MV-4-11 (cell line): Measurements from ENCODE around the gene IL17RE.

Experiments
- DNase-seq: peaks from one replicate; lab custom pipeline; 2025; lab: John Stamatoyannopoulos, UW

The IL17RE gene

DNA sequence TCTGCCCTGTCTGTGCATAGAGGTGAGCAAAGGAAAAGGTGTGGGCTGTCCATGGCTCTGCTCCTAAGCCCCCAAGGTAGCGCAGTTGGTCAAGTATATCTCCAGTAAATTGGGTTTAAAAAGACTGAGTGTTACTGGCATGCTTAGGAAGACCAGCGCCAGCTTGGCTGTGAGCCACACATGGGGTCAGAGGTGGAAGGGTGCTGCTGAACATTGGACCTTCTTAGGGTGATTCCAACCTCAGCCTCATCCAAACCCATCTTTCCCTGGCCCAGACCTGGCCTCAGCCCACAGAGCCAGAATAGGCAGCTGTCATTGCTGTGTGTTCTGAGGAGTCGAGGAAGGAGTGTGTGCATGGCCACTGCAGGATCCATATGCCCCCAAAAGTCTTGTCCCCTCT lies 5.6 kb downstream of the IL17RE start:
- no peak for DNase-seq

DNA sequence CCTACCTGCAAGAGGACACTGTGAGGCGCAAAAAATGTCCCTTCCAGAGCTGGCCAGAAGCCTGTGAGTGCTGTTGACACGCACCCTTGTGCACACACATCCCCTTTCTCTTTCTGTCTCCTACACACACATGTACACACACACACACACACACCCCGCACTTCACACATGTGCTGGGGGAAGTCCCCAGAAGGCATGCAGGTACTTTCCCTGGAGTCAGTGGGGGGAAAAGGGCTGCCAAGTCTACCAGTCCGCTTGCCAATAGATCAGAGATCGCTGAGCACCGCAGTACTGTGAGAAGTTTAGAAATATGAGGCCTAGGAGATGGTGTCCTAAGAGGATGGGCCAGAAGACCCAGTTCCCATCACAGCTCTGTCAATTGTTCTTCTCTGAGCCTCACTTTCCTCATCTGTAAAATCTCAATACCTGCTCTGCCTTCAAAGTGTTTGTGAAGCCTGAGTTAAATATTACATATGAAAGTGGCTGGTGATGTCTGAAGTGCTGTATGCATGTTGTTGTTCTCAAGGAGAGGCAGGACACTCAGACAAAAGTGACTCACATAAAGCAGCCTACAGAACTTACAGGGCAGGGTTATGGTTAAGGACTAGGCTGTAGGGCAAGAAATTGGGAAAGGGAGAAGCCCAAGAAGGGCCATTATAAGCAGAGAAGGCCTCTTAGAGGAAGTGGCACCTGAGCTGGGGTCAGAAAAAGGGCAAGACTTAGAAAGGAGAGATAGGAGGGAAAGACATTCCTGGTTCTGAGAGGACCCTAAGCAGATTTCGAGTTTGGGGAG lies 6.8 kb downstream of the IL17RE start:
- peak; percentile 25 for DNase-seq

DNA sequence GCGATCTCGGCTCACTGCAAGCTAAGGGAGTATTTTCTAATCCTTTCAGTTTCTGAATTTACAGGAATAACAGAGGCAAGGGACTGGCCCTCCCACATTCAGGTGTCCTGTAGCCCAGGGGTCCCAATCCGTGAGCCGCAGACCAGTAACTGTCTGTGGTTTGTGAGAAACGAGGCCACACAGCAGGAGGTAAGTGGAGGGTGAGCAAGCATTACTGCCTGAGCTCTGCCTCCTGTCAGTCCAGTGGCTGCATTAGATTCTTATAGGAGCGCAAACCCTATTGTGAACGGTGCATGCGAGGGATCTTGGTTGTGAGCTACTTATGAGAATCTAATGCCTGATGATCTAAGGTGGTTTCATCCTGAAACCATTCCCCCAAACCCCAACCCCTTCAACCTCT lies 9.2 kb downstream of the IL17RE start:
- DNase-seq, result no peak

DNA sequence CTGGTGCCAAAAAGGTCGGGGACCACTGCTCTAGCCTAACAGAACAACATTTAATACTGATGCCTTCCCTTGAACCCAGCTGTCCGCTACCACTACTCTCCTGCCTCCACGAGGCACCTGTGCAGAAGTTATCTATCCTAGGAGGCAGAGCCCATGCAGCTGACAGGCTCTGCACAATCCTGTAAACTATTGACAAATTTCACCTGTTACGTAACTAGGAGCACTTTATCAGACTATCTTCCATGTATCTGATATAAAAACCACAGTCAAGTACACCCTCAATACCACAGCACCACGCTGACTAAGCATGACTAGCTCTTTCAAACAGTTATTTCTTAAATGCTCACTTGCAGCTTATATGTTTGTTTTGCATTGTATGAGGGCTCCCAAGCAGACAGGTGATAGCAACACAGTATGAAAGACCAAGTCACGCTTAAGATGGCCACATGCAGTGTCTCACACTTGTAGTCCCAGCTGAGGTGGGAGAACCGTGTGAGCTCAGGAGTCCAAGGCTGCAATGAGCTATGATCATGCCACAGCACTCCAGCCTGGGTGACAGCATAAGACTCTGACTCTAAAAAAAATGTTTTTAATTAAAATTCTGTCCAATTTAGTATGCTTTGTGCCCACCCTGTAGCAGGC lies 9.8 kb downstream of the IL17RE start:
- peak; percentile 22 for DNase-seq

DNA sequence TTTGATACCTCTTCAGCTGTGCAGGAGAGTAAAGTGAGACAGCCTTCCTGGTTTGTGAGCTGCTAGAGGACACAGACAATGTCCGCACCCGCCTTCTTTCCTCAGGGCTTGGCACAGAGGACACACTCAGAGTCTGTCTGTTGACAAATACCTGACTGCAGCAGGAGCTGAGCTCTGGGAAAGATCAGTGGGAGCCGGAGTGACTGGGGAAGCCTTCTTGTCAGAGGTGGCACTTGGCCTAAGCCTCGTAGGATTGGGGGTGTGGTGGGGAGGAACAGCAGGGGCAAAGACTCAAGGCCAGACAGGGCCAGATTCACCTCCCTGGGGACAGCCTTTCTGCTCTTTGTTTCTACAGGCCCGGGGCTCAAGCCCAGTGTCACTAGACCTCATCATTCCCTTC lies 11.0 kb downstream of the IL17RE start:
- DNase-seq, result no peak

DNA sequence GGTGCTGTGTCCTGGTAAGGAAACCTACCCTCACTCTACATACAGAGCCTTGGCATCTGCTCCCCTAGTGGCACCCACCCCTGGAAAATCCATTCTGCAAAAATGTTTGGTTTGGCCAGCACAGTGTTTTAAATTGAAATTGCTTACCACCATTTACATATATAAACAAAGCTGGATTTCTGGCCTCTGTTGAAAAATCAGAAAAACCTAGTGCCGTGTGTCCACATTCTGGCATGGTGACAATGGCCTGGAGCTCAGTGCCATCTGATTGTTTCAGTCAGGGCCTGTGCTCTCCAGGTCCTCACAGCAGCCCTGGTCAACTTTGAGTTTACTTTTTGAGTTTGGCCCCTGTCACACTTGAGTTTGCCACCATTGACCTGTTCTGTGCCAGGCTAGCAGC lies 11.4 kb downstream of the IL17RE start:
- DNase-seq, result no peak

DNA sequence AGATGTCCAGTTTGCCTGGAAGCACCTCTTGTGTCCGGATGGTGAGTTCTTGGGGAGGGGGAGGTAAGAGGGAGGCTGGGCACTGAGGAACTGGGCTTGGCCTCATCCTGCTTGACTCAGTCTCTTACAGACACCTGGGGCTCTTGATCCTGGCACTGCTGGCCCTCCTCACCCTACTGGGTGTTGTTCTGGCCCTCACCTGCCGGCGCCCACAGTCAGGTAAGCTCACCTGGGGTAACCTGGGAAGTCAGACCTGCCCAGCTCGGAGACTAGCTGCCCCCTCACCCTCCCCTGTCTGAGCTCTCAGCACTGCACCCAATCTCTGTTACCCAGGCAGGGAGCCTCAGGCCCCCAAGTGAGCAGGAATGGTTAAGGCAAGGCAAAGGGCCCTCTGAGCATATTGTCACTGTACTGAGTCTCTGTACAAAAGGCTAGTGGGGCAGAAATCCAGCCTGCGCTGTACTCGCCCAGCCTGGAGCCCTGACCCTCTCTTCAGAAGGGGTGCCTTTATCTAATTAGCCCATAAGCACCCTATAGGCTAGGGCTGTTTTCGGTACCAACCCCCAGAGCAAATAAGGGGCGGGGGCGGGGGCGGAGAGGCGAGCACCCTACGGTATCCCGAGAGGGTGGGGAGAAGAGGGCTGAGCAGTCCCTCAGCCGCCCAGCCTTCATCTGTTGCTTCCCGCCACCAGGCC lies 12.1 kb downstream of the IL17RE start:
- peak; percentile 41 for DNase-seq

DNA sequence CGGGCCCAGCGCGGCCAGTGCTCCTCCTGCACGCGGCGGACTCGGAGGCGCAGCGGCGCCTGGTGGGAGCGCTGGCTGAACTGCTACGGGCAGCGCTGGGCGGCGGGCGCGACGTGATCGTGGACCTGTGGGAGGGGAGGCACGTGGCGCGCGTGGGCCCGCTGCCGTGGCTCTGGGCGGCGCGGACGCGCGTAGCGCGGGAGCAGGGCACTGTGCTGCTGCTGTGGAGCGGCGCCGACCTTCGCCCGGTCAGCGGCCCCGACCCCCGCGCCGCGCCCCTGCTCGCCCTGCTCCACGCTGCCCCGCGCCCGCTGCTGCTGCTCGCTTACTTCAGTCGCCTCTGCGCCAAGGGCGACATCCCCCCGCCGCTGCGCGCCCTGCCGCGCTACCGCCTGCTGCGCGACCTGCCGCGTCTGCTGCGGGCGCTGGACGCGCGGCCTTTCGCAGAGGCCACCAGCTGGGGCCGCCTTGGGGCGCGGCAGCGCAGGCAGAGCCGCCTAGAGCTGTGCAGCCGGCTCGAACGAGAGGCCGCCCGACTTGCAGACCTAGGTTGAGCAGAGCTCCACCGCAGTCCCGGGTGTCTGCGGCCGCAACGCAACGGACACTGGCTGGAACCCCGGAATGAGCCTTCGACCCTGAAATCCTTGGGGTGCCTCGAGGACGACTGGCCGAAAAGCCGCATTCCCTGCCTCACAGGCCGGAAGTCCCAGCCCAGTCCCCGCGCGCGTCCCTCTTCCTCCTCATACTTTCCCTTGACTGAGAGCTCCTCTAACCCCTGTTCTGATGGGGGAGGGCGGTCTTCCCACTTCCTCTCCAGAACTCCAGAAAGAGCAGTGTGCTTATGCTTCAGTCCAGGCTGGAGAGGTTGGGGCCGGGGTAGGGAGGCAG lies 12.8 kb downstream of the IL17RE start:
- DNase-seq, result peak; percentile 26

DNA sequence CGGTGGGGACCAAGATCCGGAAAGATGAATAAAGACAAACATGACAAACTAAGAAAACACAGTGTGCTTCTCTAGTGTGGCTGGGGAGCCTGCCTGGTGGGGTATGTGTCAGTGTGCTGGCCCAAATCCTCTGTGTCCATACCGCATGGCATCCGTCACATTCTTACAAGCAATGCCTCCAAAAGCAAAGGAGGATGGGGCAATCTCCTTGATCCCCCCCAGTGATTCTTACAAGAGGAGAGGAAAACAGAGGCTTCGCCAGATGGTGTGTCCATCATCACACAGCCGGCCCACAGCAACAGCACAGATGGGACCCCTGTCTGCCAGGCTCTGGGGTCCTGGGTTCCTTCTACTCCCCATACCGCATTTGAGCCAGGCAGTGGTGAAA lies 13.7 kb downstream of the IL17RE start:
- no peak for DNase-seq

DNA sequence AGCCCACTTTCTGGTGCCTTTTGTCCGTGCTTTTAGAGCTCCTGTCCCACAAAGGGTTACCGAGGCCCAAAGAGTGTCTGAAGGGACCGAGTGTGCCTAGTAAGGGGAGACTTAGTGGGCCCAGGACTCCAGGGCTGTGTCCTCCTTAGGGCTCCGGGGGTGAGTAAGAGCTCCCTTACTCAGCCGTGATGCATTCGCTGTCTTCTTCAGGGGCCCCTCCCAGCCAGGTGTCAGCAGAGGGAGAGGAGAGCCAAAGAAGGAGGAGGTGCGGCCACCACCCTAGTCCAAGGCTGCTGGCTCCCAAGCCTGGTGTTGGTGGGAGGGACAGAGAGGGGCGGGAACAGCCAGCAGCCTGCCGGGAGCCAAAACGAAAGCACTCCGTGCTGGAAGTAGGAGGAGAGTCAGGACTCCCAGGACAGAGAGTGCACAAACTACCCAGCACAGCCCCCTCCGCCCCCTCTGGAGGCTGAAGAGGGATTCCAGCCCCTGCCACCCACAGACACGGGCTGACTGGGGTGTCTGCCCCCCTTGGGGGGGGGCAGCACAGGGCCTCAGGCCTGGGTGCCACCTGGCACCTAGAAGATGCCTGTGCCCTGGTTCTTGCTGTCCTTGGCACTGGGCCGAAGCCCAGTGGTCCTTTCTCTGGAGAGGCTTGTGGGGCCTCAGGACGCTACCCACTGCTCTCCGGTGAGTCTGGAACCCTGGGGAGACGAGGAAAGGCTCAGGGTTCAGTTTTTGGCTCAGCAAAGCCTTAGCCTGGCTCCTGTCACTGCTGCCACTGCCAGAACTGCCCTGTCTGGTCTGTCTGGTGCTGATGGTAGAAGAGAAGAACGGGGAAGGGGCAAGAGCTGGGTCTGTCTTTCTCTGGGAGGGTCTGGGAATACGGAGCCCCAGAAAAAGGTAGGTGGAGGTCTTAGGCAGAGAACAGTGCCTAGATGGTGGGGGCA lies 14.4 kb downstream of the IL17RE start, which contains the start of gene IL17RC:
Gene IL17RC (plus strand): TSS at position 365 of the 947 bp plus-strand sequence. CDS start 218 bp downstream, at position 583.
- peak; percentile 18 for DNase-seq

DNA sequence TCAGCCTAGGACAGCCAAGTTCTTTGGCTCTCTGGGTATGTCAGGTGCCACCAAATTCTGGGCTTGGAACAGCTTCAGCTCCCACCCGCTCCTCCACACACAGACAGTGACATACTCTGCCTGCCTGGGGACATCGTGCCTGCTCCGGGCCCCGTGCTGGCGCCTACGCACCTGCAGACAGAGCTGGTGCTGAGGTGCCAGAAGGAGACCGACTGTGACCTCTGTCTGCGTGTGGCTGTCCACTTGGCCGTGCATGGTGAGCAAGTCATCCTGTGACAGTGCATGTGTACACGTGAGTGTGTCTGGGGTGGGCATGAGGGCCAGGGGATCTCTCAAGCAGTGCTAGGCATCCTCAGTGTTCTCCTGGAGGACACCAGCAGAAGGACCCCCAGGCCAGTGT lies 15.2 kb downstream of the IL17RE start:
- no peak for DNase-seq

DNA sequence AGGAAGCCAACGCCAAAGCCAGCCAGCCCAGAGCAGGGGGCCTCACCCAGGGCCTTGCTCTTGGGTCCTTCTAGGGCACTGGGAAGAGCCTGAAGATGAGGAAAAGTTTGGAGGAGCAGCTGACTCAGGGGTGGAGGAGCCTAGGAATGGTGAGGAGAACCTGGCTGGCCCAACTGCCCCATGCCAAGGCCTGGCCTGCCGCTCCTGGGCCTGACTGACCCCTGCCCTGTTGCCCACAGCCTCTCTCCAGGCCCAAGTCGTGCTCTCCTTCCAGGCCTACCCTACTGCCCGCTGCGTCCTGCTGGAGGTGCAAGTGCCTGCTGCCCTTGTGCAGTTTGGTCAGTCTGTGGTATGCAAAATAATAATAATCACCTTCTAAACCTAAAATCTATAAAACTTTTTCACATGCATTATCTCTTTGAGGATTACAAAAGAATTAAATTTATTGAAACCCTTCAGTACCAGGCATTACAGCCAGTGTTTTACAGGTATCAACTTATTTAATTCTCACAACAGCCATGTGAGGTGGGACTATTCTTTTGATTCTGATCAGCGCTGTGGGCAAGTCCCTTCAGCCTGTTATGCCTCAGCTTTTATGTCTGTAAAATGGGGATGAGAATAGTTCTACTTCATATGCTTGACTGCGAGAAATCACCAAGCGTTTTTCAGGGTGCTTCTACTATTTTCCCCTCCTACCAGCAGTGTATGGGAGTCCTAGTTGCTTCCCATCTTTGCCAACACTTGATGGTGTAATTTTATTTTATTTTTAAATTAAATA lies 15.8 kb downstream of the IL17RE start:
- no peak for DNase-seq

DNA sequence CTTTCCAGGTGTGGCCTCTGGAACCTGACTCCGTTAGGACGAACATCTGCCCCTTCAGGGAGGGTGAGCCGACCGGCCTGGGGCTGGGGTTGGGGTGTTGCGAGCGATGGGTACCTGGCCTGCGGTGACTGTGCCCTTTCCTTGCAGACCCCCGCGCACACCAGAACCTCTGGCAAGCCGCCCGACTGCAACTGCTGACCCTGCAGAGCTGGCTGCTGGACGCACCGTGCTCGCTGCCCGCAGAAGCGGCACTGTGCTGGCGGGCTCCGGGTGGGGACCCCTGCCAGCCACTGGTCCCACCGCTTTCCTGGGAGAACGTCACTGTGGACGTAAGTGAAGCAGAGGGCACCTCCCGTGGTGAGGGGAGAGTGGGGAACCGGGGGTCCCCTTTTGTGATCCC lies 25.5 kb downstream of the IL17RE start:
- no peak for DNase-seq

DNA sequence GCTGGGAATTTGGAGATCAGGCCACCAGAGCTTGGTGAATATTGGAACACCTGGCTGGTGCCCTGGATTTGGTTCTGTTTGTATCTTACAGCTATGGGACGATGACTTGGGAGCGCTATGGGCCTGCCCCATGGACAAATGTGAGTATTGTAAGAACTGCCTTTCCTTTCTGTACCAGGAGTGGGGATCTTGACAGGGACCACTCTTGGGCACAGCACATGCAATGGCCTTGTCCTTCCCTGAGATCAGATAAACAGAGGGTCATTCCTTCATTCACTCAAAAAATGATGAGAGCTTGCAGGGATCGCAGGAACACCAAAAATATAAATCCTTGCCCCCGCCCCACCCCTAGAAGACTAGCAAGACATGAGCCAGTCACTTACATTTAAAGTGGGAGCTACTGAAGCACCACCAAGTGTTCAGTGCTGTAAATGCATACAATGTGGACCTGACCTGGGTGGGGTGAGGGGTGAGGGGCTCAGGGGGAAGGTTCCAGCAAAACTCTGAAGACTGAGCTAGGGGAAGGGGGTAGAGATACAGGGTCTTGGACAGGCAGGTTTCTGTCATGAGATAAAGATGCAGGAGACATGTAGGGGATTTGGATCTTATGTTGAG lies 28.3 kb downstream of the IL17RE start:
- DNase-seq, result no peak

DNA sequence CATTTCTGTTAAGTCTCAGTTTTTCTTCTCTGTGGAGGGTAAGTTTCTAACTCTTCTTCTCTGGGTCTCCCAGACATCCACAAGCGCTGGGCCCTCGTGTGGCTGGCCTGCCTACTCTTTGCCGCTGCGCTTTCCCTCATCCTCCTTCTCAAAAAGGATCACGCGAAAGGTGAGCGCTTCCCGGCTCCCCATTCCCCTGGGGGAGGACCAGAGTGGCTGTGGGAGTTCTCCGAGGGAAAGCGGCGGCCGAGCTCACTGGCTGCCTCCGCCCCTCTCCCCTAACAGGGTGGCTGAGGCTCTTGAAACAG lies 29.8 kb downstream of the IL17RE start:
- DNase-seq, result no peak

DNA sequence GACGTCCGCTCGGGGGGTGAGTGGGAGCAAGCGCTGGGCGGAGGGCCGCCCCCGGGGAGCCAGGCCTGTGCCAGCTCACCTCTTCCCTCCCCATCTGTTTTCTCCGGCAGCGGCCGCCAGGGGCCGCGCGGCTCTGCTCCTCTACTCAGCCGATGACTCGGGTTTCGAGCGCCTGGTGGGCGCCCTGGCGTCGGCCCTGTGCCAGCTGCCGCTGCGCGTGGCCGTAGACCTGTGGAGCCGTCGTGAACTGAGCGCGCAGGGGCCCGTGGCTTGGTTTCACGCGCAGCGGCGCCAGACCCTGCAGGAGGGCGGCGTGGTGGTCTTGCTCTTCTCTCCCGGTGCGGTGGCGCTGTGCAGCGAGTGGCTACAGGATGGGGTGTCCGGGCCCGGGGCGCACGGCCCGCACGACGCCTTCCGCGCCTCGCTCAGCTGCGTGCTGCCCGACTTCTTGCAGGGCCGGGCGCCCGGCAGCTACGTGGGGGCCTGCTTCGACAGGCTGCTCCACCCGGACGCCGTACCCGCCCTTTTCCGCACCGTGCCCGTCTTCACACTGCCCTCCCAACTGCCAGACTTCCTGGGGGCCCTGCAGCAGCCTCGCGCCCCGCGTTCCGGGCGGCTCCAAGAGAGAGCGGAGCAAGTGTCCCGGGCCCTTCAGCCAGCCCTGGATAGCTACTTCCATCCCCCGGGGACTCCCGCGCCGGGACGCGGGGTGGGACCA lies 30.4 kb downstream of the IL17RE start:
- peak; percentile 73 for DNase-seq

DNA sequence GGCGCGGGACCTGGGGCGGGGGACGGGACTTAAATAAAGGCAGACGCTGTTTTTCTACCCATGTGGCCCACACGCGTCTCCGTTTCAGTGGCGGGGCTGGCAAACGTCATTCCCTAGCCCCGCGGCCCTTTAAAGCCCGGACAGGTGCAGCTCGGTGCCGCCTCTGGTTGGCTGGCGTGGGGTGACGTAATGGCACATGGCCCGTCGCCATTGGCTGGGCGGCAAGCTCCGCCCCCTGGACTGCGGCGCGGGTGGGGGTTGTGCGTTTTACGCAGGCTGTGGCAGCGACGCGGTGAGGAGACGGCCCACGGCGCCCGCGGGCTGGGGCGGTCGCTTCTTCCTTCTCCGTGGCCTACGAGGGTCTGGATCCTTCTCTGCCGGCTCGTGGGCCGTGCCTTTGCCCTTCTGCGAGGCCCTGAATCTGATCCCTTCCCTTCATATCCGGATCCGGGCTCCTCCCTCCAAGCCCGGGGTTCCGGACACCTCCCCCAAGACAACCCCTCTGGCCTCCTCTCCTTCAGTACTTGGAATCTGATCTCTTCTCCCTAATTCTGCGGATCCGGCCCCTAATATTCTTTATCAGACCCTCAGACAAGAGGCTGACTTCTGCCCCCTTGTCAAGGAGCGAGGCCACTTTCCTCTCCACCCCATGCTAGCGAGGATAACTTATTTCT lies 31.1 kb downstream of the IL17RE start, which contains the start of gene CRELD1:
Gene CRELD1 (plus strand): TSS at position 274 of the 674 bp plus-strand sequence. CDS start 605 bp downstream, outside the sequence.
- DNase-seq, result peak; percentile 97

DNA sequence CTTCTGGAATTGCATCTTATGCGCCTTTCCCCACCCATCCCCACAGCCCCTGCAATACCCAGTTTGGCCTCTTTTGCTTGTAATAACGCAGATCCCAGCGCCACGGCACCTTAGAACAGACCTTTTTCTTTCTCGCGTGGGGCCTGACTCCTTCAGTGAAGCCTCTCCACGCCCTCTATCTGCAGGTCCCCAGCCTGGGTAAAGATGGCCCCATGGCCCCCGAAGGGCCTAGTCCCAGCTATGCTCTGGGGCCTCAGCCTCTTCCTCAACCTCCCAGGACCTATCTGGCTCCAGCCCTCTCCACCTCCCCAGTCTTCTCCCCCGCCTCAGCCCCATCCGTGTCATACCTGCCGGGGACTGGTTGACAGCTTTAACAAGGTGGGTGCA lies 31.6 kb downstream of the IL17RE start:
- peak; percentile 37 for DNase-seq
